Mammary epithelial cell (primary cell): ENCODE data around the gene SMAD4.

Experiments
- EZH2 ChIP-seq: IDR thresholded peaks from 2 replicates; pipeline ENCODE4 v1.6.1; 2012; ENCODE audit warnings: low read length, inconsistent platforms, borderline replicate concordance
- TF ChIP-seq, protein P1 (sequence below), 2 donors: IDR thresholded peaks in 1 of 2; conservative IDR thresholded peaks in 1 of 2; 2 replicates each; pipeline ENCODE4 v1.5.1; 2011 to 2012; ENCODE audit warnings: inconsistent platforms in 2 of 2, low read length in 2 of 2, mild to moderate bottlenecking in 2 of 2, control low read depth in 1 of 2, low read depth in 1 of 2; ENCODE audit not compliant: insufficient read depth in 1 of 2; ENCODE audit errors: extremely low read depth in 1 of 2

DNA sequence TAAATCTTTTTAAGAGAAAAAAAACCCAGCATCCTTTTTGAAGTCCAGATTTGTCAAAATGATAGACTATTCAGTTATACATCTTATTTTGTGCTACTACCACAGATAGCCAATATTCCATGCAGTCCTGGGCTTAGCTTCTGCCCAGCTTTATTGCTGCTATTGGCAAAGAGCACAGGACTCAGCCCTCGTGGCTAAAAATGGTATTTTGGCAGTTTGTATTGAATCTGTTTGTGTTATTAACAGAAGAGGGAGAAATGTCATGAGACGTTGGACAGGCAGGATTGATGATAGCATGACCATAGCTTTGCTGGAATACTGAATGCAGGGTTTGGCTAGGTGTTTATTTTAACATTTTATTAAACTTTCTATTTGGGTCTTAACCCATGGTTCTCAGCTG, 42.8 kb upstream of the SMAD4 start:
- TF ChIP-seq, protein P1, sequence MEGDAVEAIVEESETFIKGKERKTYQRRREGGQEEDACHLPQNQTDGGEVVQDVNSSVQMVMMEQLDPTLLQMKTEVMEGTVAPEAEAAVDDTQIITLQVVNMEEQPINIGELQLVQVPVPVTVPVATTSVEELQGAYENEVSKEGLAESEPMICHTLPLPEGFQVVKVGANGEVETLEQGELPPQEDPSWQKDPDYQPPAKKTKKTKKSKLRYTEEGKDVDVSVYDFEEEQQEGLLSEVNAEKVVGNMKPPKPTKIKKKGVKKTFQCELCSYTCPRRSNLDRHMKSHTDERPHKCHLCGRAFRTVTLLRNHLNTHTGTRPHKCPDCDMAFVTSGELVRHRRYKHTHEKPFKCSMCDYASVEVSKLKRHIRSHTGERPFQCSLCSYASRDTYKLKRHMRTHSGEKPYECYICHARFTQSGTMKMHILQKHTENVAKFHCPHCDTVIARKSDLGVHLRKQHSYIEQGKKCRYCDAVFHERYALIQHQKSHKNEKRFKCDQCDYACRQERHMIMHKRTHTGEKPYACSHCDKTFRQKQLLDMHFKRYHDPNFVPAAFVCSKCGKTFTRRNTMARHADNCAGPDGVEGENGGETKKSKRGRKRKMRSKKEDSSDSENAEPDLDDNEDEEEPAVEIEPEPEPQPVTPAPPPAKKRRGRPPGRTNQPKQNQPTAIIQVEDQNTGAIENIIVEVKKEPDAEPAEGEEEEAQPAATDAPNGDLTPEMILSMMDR (conservative IDR thresholded peaks at IDR 0.05 in 1 of 2, IDR thresholded peaks at IDR 0.05 in 1 of 2; ENCODE audit: extremely low read depth in 1 of 2, insufficient read depth in 1 of 2, low read depth in 1 of 2, low read length in 2 of 2) = no peak
- no peak for TF ChIP-seq EZH2
